Measurements from ENCODE around the gene TSN.
"Not testable (repeated sequence)": the region's sequence is repeated elsewhere in the genome, so short reads cannot be mapped to it uniquely, and the experiment has no call there.

TSN gene

DNA sequence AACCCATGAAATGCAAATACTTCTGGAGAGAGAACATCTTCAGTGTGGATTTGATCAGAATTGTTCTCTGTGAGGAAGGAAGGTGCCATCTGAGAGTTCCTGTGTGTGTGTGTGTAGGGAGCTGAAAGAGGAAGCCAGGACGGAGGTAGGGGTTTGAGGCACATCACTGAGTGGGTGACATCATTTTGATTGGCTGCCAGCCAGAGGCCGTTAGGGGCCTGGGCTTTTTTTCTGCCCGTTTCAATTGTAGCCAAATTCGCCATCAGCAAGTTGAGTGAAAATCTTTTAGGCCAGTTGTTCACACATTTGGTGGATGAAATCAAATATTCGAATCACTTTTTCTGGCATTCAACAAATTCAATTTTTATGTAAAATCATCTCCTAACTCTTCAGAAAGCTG lies 48.9 kb downstream of the TSN start:
- DNase-seq, result no peak

DNA sequence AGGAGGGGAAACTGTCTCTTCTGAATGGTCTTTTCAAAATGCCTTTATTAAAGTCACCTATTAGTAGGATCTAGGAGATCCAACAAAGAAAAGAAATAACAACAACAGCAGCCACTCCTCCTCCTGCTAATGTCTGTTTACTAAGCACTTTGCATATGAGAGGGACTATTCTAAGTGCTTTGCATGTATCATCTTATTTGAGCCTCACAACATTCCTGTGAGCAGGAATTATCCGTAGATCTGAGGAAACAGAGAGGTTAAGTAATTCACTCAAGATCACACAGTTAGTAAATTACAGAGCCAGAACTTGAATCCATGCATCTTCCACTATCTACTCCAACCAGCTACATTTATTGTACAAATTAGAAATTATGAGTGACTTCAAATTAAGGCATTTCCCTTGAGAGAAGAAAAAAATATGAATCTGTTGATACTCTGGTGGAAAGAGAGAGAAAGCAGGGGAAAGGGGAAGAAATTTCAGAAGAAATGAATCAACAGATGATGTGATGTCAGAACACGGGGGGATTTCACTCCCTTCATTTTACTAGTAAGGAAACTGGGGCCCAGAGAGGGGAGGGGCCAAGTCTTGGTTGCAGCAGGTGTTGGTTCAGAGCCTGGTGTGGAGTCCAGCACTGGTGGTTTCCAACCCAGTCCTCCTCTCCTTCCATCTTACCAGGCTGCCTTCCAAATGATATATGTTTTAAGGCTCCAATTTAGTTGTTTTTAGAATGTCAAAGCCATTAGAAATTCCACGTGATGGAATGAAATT lies 49.7 kb downstream of the TSN start:
- no peak for DNase-seq

DNA sequence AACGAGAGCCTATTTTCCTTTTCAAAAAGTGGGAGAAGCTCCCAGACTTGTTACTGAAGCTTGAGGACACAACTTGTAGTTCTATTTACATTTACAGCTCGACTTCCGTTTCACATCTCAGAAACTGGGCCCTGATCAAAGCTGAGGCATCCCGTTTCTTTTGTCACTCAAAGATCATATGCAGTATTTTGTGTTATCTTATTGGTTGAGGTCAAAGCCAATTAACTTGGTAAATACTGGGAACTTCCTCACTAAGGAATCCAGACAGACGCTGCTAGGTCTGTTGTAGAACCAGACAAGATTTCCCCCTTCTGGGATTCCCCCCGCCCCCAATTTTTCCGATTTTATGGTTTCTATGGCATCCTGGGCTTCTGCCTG lies 50.3 kb downstream of the TSN start:
- DNase-seq, result no peak

DNA sequence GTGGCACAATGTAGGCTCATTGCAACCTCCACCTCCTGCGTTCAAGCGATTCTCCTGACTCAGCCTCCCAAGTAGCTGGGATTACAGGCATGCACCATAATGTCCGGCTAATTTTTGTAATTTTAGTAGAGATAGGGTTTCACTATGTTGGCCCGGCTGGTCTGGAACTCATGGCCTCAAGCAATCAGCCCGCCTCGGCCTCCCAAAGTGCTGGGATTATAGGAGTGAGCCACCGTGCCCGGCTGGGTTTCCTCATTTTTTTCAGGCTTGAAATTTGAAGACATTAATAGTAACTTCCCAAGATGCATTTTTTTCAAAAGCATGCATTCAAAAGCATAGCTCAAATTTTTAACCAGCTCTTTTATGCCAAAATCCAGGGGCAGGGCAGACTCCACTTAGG lies 52.3 kb downstream of the TSN start:
- not testable (repeated sequence) for DNase-seq

DNA sequence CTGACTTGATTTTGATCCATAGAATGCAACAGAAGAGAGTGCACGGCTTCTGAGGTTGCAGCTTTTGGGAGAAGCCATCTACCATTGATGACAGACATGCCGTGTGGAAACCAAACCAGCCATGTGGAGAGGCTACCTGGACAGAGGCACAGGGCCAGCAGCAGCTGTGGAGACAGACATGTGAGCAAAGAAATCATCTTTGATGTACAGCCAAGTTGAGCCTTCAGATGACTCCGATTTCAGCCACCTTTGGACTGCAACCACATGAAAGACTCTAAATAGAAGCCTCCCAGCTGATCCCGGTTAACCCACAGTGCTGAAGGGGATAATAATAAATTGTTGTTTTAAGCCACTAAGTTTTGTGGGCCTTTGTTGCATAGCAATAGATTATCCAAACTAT lies 54.2 kb downstream of the TSN start:
- no peak for DNase-seq

GRCh38 chr2:121810959-121811853 lies 55.8 kb downstream of the TSN start:
- no peak for DNase-seq

DNA sequence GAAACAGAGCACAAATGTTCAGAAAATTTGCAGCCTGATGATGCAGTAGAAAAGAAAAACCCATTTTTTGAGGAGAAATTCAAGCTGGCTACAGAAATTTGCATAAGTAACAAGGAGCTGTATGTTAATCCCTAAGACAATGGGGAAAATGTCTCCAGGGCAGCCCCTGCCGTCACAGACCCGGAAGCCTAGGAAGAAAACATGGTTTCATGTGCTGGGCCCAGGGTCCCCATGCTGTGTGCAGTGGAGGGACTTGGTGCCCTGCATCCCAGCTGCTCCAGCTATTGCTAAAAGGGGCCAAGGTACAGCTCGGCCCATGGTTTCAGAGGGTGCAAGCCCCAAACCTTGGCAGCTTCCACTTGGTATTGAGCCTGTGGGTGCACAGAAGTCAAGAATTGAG lies 57.6 kb downstream of the TSN start:
- not testable (repeated sequence) for DNase-seq

DNA sequence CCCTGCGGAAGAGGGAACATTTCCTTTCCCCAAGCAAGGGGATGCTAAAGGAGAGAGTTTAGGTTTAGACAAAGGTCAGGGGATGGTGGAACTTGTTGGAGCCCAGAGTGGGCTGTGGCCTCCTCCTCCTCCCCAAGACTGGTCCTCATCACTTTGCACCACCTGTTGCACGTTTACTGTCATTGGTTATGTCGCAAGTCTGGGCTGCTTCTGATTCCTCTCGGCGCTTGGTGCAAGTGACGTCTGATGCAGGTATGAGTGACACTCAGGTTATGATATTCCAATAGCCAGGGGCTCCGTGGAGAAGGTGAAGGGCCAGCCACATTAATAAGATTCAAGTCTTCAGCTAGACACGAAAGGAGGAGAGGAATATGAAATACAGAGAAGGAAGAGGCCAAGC lies 59.8 kb downstream of the TSN start:
- DNase-seq, result no peak

- DNase-seq, result no peak
These were observed 61.3 kb downstream of the TSN start for GRCh38 chr2:121816797-121817196.

- DNase-seq, result not testable (repeated sequence)
These were observed 61.9 kb downstream of the TSN start for GRCh38 chr2:121817304-121817703.

All from activated naive CD4-positive, alpha-beta T cell treated with Interleukin-2 at 50 U/mL for 16 hours (primary cell).